H1 (cell line): ENCODE results near the gene SLC25A51. TPM values are rescaled to one million over a fixed set of nuclear protein-coding genes. Genes with fewer than 3 reads are reported as not detected.

Experiments
- ATF2 ChIP-seq: IDR thresholded peaks from 2 replicates; pipeline ENCODE4 v1.6.1; 2012; ENCODE audit warnings: low read length, inconsistent platforms
- BCL11A ChIP-seq, 2 experiments: IDR thresholded peaks; one replicate each; pipeline ENCODE4 v1.6.1; 2011; ENCODE audit warnings: low read depth in 2 of 2, low read length in 2 of 2, mild to moderate bottlenecking in 2 of 2
- CBX5 ChIP-seq: fragments of 300-800, 300-1000 bp; sonication (generic); IDR thresholded peaks from 2 replicates; pipeline ENCODE4 v1.7.1; 2016; ENCODE audit warnings: antibody characterized with exemption, low read length, low read depth
- CTCF ChIP-seq, 3 experiments: IDR thresholded peaks; 1 replicate in 2 of 3; 2 replicates in 1 of 3; pipeline versions ENCODE4 v1.5.1 to v1.6.1; 2011; ENCODE audit warnings: low read length in 3 of 3, mild to moderate bottlenecking in 3 of 3, inconsistent platforms in 2 of 3, low read depth in 1 of 3, moderate library complexity in 1 of 3; ENCODE audit not compliant: insufficient read depth in 1 of 3; ENCODE audit errors: control extremely low read depth in 1 of 3
- MAFK ChIP-seq: IDR thresholded peaks from 2 replicates; pipeline ENCODE4 v1.6.1; 2012; ENCODE audit warnings: low read depth, mild to moderate bottlenecking, improper control_type of control experiment, low read length
- SIX5 ChIP-seq: IDR thresholded peaks from 2 replicates; pipeline ENCODE4 v1.6.1; 2011; ENCODE audit warnings: mild to moderate bottlenecking, low read depth, low read length
- YY1 ChIP-seq: IDR thresholded peaks from 2 replicates; pipeline ENCODE4 v1.6.1; 2011; ENCODE audit warnings: low read depth, mild to moderate bottlenecking, low read length
- polyA plus RNA-seq, 7 experiments: library from polyadenylated mRNA; depleted of rRNA in 3 of 7; stranded (reverse) in 5 of 7; unstranded in 2 of 7; fragments of >200 nt in 5 of 7; fragments of 200-250 nt in 2 of 7; gene quantifications; 1 replicate in 5 of 7; 2 replicates in 1 of 7; 4 replicates in 1 of 7; pipeline versions ENCODE4 v1.2.1 to v1.2.3, GENCODE V29; 2011 to 2013; ENCODE audit warnings: missing spikeins in 2 of 7, mixed read lengths in 2 of 7
- total RNA-seq: library from RNA; stranded (reverse); fragmentation: NEBNext Ultra II Directional; extraction: Animal tissue kit (Norgen Biotek cat#: 25700); gene quantifications from 2 replicates; pipeline ENCODE4 v1.2.1, GENCODE V29; 2021

The SLC25A51 gene
- total and polyA plus RNA-seq, 2 of the 8 experiments (the other 6 are each of a cell fraction or from before 2014, with no cell fraction given): 8.0 to 14.5 TPM

GRCh38 chr9:37916471-37917312, 12.8 kb upstream of the SLC25A51 start (continued):
- TF ChIP-seq ATF2: no peak
- TF ChIP-seq CBX5: no peak
- no peak for TF ChIP-seq MAFK
- TF ChIP-seq SIX5: no peak
- no peak for TF ChIP-seq YY1
- TF ChIP-seq BCL11A (IDR thresholded peaks at IDR 0.05; ENCODE audit: low read depth in 2 of 2, low read length in 2 of 2): no peak
- no peak for TF ChIP-seq CTCF (IDR thresholded peaks at IDR 0.05; ENCODE audit: control extremely low read depth in 1 of 3, insufficient read depth in 1 of 3, low read depth in 1 of 3, low read length in 3 of 3)
